ENCODE data around the gene IL4R.

IL4R gene

DNA sequence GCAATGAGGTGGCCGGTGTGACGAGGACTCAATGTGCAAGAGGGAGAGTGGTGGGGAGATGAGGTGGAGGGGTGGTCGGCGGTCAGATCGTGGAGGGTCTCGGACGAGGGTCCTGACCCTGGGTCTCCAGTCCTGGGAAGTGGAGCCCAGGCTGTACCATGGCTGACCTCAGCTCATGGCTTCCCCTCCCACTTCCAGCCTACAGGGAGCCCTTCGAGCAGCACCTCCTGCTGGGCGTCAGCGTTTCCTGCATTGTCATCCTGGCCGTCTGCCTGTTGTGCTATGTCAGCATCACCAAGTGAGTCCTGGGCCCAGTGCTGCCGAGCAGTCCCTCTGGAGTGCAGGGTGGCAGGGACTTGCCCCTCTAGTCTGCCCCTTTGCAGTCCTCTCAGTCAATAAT lies 41.8 kb downstream of the IL4R start:
- H3K36me3 Mint-ChIP-seq (ENCODE audit: low read depth), result peaks cover 38% of the 10 kb centered on the region
- no peak overlapping the region for H3K4me3 Mint-ChIP-seq
- H3K27ac Mint-ChIP-seq, result no peak overlapping the region
- TF ChIP-seq, protein P1, sequence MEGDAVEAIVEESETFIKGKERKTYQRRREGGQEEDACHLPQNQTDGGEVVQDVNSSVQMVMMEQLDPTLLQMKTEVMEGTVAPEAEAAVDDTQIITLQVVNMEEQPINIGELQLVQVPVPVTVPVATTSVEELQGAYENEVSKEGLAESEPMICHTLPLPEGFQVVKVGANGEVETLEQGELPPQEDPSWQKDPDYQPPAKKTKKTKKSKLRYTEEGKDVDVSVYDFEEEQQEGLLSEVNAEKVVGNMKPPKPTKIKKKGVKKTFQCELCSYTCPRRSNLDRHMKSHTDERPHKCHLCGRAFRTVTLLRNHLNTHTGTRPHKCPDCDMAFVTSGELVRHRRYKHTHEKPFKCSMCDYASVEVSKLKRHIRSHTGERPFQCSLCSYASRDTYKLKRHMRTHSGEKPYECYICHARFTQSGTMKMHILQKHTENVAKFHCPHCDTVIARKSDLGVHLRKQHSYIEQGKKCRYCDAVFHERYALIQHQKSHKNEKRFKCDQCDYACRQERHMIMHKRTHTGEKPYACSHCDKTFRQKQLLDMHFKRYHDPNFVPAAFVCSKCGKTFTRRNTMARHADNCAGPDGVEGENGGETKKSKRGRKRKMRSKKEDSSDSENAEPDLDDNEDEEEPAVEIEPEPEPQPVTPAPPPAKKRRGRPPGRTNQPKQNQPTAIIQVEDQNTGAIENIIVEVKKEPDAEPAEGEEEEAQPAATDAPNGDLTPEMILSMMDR (IDR thresholded peaks at IDR 0.05; ENCODE audit: unreplicated experiment in 3 of 3), result no peak
- peaks cover under 1% of the 10 kb centered on the region for H3K4me1 Mint-ChIP-seq
- H3K9me3 Mint-ChIP-seq, result no peaks in the 10 kb centered on the region
- H3K27me3 Mint-ChIP-seq (ENCODE audit: low read depth), result no peaks in the 10 kb centered on the region

DNA sequence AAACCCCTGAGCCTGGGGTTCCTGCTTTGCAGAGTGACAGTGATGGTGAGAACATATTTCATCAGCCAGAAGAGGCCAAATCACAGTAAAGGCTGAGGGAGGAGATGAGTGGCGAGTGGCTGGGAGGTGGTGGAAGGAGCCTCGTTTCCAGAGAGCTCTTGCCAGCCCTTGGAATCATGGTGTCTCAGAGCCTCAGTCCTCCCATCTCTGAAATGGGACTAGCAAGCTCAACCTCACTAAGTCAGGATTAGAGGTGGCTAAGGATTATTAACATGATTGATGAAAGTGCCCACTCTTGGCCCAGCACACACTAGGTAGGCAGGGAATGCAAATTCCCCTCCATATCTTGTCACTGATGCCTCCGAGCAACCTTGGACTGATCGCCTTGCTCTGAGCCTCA lies 43.0 kb downstream of the IL4R start:
- TF ChIP-seq, protein P1 (IDR thresholded peaks at IDR 0.05; ENCODE audit: unreplicated experiment in 3 of 3), result no peak
- no peaks in the 10 kb centered on the region for H3K4me1 Mint-ChIP-seq
- H3K27ac Mint-ChIP-seq, result no peak overlapping the region
- no peak overlapping the region for H3K4me3 Mint-ChIP-seq
- H3K36me3 Mint-ChIP-seq (ENCODE audit: low read depth), result peaks cover 34% of the 10 kb centered on the region
- no peaks in the 10 kb centered on the region for H3K27me3 Mint-ChIP-seq (ENCODE audit: low read depth)
- H3K9me3 Mint-ChIP-seq, result no peaks in the 10 kb centered on the region

DNA sequence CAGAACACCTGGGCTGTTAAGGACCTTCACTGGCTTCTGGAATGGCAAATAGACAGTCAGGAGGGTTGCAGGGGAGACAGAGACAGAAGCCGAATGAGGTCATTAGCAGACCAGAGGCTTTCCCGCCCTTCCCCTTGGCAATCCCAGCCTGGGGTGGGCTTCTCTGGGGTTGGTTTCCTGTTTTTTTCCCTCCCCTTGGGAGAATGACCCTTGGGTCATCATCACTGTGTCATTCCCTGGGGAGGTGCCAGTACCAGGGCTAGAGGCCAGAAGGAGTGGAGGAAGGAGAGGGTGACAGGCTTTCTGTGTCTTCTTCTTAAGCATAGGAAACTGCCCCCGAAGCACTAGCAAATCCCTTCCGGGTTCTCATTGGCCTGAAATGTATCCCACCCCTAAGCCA lies 45.3 kb downstream of the IL4R start:
- no peaks in the 10 kb centered on the region for H3K27me3 Mint-ChIP-seq (ENCODE audit: low read depth)
- H3K4me3 Mint-ChIP-seq, result no peak overlapping the region
- TF ChIP-seq, protein P1 (IDR thresholded peaks at IDR 0.05; ENCODE audit: unreplicated experiment in 3 of 3), result no peak
- peaks cover 31% of the 10 kb centered on the region for H3K36me3 Mint-ChIP-seq (ENCODE audit: low read depth)
- no peaks in the 10 kb centered on the region for H3K9me3 Mint-ChIP-seq
- H3K4me1 Mint-ChIP-seq, result no peaks in the 10 kb centered on the region
- H3K27ac Mint-ChIP-seq, result no peak overlapping the region

DNA sequence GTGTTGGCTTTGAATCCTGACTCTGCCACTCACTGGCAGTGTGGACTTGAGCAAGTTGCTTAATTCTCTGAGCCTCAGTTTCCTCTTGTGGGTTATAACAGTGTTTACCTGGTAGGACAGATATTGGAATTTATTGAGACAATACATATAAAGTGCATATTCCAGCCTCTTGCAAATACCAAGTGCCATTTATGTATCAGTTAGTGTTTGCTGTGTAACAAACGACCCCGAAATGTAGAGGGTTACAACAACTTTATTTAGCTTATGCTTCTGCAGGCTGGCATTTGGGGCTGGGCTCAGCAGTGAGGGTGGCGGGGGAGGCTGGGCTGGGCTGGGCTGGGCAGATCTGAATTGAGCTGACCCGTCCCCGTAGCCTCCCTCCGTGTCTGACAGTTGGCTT lies 45.8 kb downstream of the IL4R start:
- Mint-ChIP-seq H3K9me3 (no peaks in the 10 kb centered on the region), H3K27me3 (ENCODE audit: low read depth) (no peaks in the 10 kb centered on the region), H3K4me3 (no peak overlapping the region), H3K36me3 (ENCODE audit: low read depth) (peaks cover 27% of the 10 kb centered on the region), H3K4me1 (no peaks in the 10 kb centered on the region), H3K27ac (no peak overlapping the region)
- TF ChIP-seq, protein P1 (IDR thresholded peaks at IDR 0.05; ENCODE audit: unreplicated experiment in 3 of 3), result no peak

DNA sequence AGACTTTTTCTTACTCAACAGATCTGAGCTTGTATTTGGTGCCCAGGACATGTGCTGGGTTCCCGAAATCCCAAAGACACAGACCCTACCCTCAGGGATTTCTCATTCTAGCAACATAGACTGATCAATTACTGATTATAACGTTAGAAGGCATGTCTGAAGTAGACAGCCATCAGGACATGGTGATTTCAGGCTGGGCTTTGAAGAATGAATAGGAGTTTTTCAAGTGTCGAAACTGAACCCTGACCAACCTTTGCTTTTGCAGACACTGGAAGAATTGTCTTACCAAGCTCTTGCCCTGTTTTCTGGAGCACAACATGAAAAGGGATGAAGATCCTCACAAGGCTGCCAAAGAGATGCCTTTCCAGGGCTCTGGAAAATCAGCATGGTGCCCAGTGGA lies 48.2 kb downstream of the IL4R start:
- no peaks in the 10 kb centered on the region for H3K27me3 Mint-ChIP-seq (ENCODE audit: low read depth)
- no peaks in the 10 kb centered on the region for H3K4me1 Mint-ChIP-seq
- TF ChIP-seq, protein P1 (IDR thresholded peaks at IDR 0.05; ENCODE audit: unreplicated experiment in 3 of 3), result no peak
- peaks cover 22% of the 10 kb centered on the region for H3K36me3 Mint-ChIP-seq (ENCODE audit: low read depth)
- no peaks in the 10 kb centered on the region for H3K9me3 Mint-ChIP-seq
- no peak overlapping the region for H3K4me3 Mint-ChIP-seq
- no peak overlapping the region for H3K27ac Mint-ChIP-seq

DNA sequence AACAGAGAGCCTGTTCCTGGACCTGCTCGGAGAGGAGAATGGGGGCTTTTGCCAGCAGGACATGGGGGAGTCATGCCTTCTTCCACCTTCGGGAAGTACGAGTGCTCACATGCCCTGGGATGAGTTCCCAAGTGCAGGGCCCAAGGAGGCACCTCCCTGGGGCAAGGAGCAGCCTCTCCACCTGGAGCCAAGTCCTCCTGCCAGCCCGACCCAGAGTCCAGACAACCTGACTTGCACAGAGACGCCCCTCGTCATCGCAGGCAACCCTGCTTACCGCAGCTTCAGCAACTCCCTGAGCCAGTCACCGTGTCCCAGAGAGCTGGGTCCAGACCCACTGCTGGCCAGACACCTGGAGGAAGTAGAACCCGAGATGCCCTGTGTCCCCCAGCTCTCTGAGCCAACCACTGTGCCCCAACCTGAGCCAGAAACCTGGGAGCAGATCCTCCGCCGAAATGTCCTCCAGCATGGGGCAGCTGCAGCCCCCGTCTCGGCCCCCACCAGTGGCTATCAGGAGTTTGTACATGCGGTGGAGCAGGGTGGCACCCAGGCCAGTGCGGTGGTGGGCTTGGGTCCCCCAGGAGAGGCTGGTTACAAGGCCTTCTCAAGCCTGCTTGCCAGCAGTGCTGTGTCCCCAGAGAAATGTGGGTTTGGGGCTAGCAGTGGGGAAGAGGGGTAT lies 48.9 kb downstream of the IL4R start:
- no peak overlapping the region for H3K27ac Mint-ChIP-seq
- H3K9me3 Mint-ChIP-seq, result no peaks in the 10 kb centered on the region
- no peaks in the 10 kb centered on the region for H3K27me3 Mint-ChIP-seq (ENCODE audit: low read depth)
- H3K36me3 Mint-ChIP-seq (ENCODE audit: low read depth), result peaks cover 22% of the 10 kb centered on the region
- no peaks in the 10 kb centered on the region for H3K4me1 Mint-ChIP-seq
- TF ChIP-seq, protein P1 (IDR thresholded peaks at IDR 0.05; ENCODE audit: unreplicated experiment in 3 of 3), result no peak
- no peak overlapping the region for H3K4me3 Mint-ChIP-seq

Measured in nephron (organoid).